GM12864 (cell line): ENCODE results near the gene SECISBP2.
"Not testable (repeated sequence)": the region's sequence is repeated elsewhere in the genome, so short reads cannot be mapped to it uniquely, and the experiment has no call there.

Experiments
- DNase-seq: peaks from one replicate; pipeline ENCODE4 v3.0.0-alpha.2; 2011; ENCODE audit warnings: low read depth
- H3K4me3 ChIP-seq: 2 replicates; pipeline ENCODE4 v1.5.1; 2011; ENCODE audit warnings: mild to moderate bottlenecking, low read depth, low read length, control low read depth
- TF ChIP-seq, protein P1 (sequence below): IDR thresholded peaks from 2 replicates; pipeline ENCODE4 v1.5.1; 2011; ENCODE audit warnings: low read depth, mild to moderate bottlenecking, moderate library complexity, low read length, control low read depth, inconsistent platforms; ENCODE audit errors: missing control alignments

Gene SECISBP2

GRCh38 chr9:89365532-89365912 lies 47.2 kb downstream of the SECISBP2 start:
- TF ChIP-seq, protein P1, sequence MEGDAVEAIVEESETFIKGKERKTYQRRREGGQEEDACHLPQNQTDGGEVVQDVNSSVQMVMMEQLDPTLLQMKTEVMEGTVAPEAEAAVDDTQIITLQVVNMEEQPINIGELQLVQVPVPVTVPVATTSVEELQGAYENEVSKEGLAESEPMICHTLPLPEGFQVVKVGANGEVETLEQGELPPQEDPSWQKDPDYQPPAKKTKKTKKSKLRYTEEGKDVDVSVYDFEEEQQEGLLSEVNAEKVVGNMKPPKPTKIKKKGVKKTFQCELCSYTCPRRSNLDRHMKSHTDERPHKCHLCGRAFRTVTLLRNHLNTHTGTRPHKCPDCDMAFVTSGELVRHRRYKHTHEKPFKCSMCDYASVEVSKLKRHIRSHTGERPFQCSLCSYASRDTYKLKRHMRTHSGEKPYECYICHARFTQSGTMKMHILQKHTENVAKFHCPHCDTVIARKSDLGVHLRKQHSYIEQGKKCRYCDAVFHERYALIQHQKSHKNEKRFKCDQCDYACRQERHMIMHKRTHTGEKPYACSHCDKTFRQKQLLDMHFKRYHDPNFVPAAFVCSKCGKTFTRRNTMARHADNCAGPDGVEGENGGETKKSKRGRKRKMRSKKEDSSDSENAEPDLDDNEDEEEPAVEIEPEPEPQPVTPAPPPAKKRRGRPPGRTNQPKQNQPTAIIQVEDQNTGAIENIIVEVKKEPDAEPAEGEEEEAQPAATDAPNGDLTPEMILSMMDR: no peak
- no peak overlapping the region for H3K4me3 ChIP-seq
- DNase-seq: no peak

DNA sequence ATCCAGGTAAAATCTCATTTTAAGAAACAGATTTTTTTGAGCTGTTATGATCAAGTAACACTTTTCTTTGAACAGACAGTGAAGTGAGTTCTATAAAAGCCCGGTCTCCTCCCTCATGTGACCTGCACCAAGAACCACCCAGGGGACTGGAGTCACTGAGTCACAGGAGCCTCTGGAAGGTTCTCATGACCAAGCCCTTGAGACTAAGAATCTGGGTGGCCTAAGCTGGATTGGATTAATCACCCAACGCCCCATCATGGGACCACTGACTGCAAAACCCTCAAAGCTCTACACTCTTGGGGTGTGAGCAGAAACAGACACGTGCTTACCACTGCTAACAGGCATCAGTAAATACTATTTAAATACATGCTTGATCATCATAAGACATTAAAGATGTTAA lies 48.4 kb downstream of the SECISBP2 start:
- no peak for DNase-seq
- no peak overlapping the region for H3K4me3 ChIP-seq
- TF ChIP-seq, protein P1: no peak

GRCh38 chr9:89367281-89367680 lies 49.0 kb downstream of the SECISBP2 start:
- H3K4me3 ChIP-seq: no peak overlapping the region
- TF ChIP-seq, protein P1: no peak
- DNase-seq: no peak

GRCh38 chr9:89367726-89368437 lies 49.6 kb downstream of the SECISBP2 start:
- no peak for DNase-seq
- no peak overlapping the region for H3K4me3 ChIP-seq
- TF ChIP-seq, protein P1: no peak

DNA sequence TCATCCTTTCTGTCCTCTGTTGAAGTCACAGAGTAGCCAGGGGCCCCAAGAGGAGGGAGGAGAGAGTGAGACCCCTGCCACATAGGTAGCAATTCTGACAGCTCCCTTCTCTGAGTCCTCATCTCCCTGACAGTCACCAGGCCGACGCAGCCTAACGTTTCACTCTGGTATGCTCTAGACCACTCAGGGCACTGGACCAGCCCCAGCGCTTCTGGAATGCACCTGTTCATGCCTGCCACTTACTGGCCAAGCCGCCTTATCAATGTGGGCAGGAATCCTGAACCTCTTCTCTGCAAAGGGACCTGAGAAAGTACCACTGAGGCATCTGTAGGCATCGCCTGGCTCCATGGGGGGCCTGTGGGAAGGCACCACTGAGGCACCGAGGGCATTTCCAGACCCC lies 50.2 kb downstream of the SECISBP2 start:
- no peak overlapping the region for H3K4me3 ChIP-seq
- DNase-seq: no peak
- TF ChIP-seq, protein P1: no peak

- TF ChIP-seq, protein P1: no peak
Observed at GRCh38 chr9:89368978-89369377, 50.7 kb downstream of the SECISBP2 start.

GRCh38 chr9:89370593-89370992 lies 52.3 kb downstream of the SECISBP2 start:
- no peak for DNase-seq
- no peak overlapping the region for H3K4me3 ChIP-seq
- TF ChIP-seq, protein P1: no peak

More at GRCh38 chr9:89368978-89369377, 50.7 kb downstream of the SECISBP2 start:
- DNase-seq: no peak
- H3K4me3 ChIP-seq: no peak overlapping the region

DNA sequence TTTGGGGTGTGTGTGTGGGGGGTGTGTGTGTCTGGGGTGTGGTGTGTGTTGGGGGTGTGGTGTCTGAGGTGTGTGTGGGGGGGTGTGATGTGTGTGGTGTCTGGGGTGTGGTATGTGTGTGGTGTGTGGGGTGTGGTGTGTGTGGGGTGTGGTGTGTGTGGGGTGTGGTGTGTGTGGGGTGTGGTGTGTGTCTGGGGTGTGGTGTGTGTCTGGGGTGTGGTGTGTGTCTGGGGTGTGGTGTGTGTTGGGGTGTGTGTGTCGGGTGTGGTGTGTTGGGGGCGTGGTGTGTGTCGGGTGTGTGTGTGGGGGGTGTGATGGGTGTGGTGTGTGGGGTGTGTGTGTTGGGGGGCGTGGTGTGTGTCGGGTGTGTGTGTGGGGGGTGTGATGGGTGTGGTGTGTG lies 53.5 kb downstream of the SECISBP2 start:
- DNase-seq, H3K4me3 ChIP-seq: not testable (repeated sequence)
